GM15510 (cell line): Measurements from ENCODE around the gene METTL25B.

Experiments
- POLR2A ChIP-seq: IDR thresholded peaks from 3 replicates; pipeline ENCODE4 v1.6.1; 2011; ENCODE audit warnings: borderline replicate concordance; ENCODE audit not compliant: insufficient read length; ENCODE audit errors: extremely low read depth

METTL25B gene

GRCh38 chr1:156727926-156728598, at the start of gene METTL25B:
Gene METTL25B (plus strand): TSS chr1:156728469. CDS start chr1:156729105, 636 bp downstream.
- peak; percentile 80 for TF ChIP-seq POLR2A

- TF ChIP-seq POLR2A, result no peak
Measured at GRCh38 chr1:156680056-156680455, 48.2 kb upstream of the METTL25B start.

GRCh38 chr1:156681196-156681960, 46.9 kb upstream of the METTL25B start:
- TF ChIP-seq POLR2A, result no peak

- TF ChIP-seq POLR2A, result no peak
Measured at GRCh38 chr1:156682166-156682890, 45.9 kb upstream of the METTL25B start.

- no peak for TF ChIP-seq POLR2A
Measured at GRCh38 chr1:156684227-156684782, 44.0 kb upstream of the METTL25B start.

GRCh38 chr1:156689035-156689952, 39.0 kb upstream of the METTL25B start:
- TF ChIP-seq POLR2A, result no peak

GRCh38 chr1:156689953-156690674, 38.2 kb upstream of the METTL25B start:
- TF ChIP-seq POLR2A, result no peak

GRCh38 chr1:156690675-156691036, 37.6 kb upstream of the METTL25B start:
- TF ChIP-seq POLR2A, result no peak

GRCh38 chr1:156691191-156691590, 37.1 kb upstream of the METTL25B start:
- TF ChIP-seq POLR2A, result no peak

- TF ChIP-seq POLR2A, result no peak
Measured at GRCh38 chr1:156691665-156692440, 36.4 kb upstream of the METTL25B start.

GRCh38 chr1:156692441-156692924, 35.8 kb upstream of the METTL25B start:
- no peak for TF ChIP-seq POLR2A
